Neural cell (in vitro differentiated cells): Measurements from ENCODE around the gene CLEC4M. TPM values are rescaled to one million over a fixed set of nuclear protein-coding genes. Genes with fewer than 3 reads are reported as not detected.

Experiments used
- polyA plus RNA-seq: library from polyadenylated mRNA; depleted of rRNA; stranded (reverse); fragments of >200 nt; gene quantifications from 2 replicates; pipeline ENCODE4 v1.2.3, GENCODE V29; 2014

The CLEC4M gene
- polyA plus RNA-seq, 1 donor from 2014 or later = not detected

Other genes starting within 250 kb of the CLEC4M start
- 14.6 and 22.0 TPM in 2 replicates for gene ZNF358, start 247.1 kb upstream of the CLEC4M start, polyA plus RNA-seq
- gene MCOLN1, start 240.6 kb upstream of the CLEC4M start, polyA plus RNA-seq = 16.9 and 20.6 TPM in 2 replicates
- 10.8 and 25.0 TPM in 2 replicates for gene PNPLA6, start 227.5 kb upstream of the CLEC4M start, polyA plus RNA-seq
- gene CAMSAP3, start 167.4 kb upstream of the CLEC4M start, polyA plus RNA-seq = 17.0 and 22.5 TPM in 2 replicates
- 19.6 and 20.8 TPM in 2 replicates for gene XAB2, start 133.7 kb upstream of the CLEC4M start, polyA plus RNA-seq
- gene PET100, start 133.4 kb upstream of the CLEC4M start, polyA plus RNA-seq = 84.6 and 105 TPM in 2 replicates
- not detected in 2 replicates for gene PCP2, start 129.5 kb upstream of the CLEC4M start, polyA plus RNA-seq
- 1.7 and 7.8 TPM in 2 replicates for gene STXBP2, start 126.1 kb upstream of the CLEC4M start, polyA plus RNA-seq
- gene RETN, start 94.2 kb upstream of the CLEC4M start, polyA plus RNA-seq = not detected in 2 replicates
- 0.22 TPM in 1 of 2 replicates, not detected in the other for gene MCEMP1, start 86.2 kb upstream of the CLEC4M start, polyA plus RNA-seq
- gene TRAPPC5, start 82.4 kb upstream of the CLEC4M start, polyA plus RNA-seq = 88.5 and 113 TPM in 2 replicates
- not detected in 2 replicates for gene FCER2, start 61.1 kb upstream of the CLEC4M start, polyA plus RNA-seq
- gene CLEC4G, start 31.1 kb upstream of the CLEC4M start, polyA plus RNA-seq = not detected in 2 replicates
- gene CD209, start 15.7 kb upstream of the CLEC4M start, polyA plus RNA-seq = not detected in 2 replicates
- 50.6 and 65.1 TPM in 2 replicates for gene EVI5L, start 67.0 kb downstream of the CLEC4M start, polyA plus RNA-seq
- gene PRR36, start 111.1 kb downstream of the CLEC4M start, polyA plus RNA-seq = 2.5 and 2.7 TPM in 2 replicates
- not detected in 2 replicates for gene LRRC8E, start 125.3 kb downstream of the CLEC4M start, polyA plus RNA-seq
- gene MAP2K7, start 140.6 kb downstream of the CLEC4M start, polyA plus RNA-seq = 9.2 and 13.4 TPM in 2 replicates
- gene TGFBR3L, start 151.6 kb downstream of the CLEC4M start, polyA plus RNA-seq = not detected in 2 replicates
- 12.8 and 13.2 TPM in 2 replicates for gene SNAPC2, start 157.1 kb downstream of the CLEC4M start, polyA plus RNA-seq
- gene CTXN1, start 162.9 kb downstream of the CLEC4M start, polyA plus RNA-seq = 24.7 and 34.1 TPM in 2 replicates
- 48.3 and 56.7 TPM in 2 replicates for gene TIMM44, start 180.4 kb downstream of the CLEC4M start, polyA plus RNA-seq
- gene ELAVL1, start 242.4 kb downstream of the CLEC4M start, polyA plus RNA-seq = 18.4 and 19.1 TPM in 2 replicates